NCI-H1105 (cell line): ENCODE data around the gene GULP1.
"Not testable (repeated sequence)": the region's sequence is repeated elsewhere in the genome, so short reads cannot be mapped to it uniquely, and the experiment has no call there.

Source experiments
- DNase-seq: peaks from one replicate; lab custom pipeline; 2025; lab: John Stamatoyannopoulos, UW

GULP1 gene

GRCh38 chr2:188529710-188530109 lies 238.0 kb downstream of the GULP1 start:
- no peak for DNase-seq

- no peak for DNase-seq
These were observed 243.2 kb downstream of the GULP1 start for GRCh38 chr2:188534875-188535274.

GRCh38 chr2:188551671-188552070 lies 260.0 kb downstream of the GULP1 start:
- DNase-seq, result no peak

GRCh38 chr2:188557081-188557480 lies 265.4 kb downstream of the GULP1 start:
- DNase-seq, result no peak

GRCh38 chr2:188559455-188559854 lies 267.8 kb downstream of the GULP1 start:
- DNase-seq, result not testable (repeated sequence)

GRCh38 chr2:188561473-188561979 lies 269.9 kb downstream of the GULP1 start:
- no peak for DNase-seq

- no peak for DNase-seq
These were observed 277.9 kb downstream of the GULP1 start for GRCh38 chr2:188569431-188570165.

- no peak for DNase-seq
These were observed 278.7 kb downstream of the GULP1 start for GRCh38 chr2:188570370-188570769.

GRCh38 chr2:188571543-188572303 lies 280.0 kb downstream of the GULP1 start:
- DNase-seq, result no peak

- no peak for DNase-seq
These were observed 280.9 kb downstream of the GULP1 start for GRCh38 chr2:188572592-188572991.

- no peak for DNase-seq
These were observed 281.8 kb downstream of the GULP1 start for GRCh38 chr2:188573453-188573852.

GRCh38 chr2:188576006-188576405 lies 284.3 kb downstream of the GULP1 start:
- DNase-seq, result no peak

GRCh38 chr2:188576651-188577050 lies 285.0 kb downstream of the GULP1 start:
- DNase-seq, result no peak

- DNase-seq, result no peak
These were observed 285.6 kb downstream of the GULP1 start for GRCh38 chr2:188577231-188577630.

- no peak for DNase-seq
These were observed 289.1 kb downstream of the GULP1 start for GRCh38 chr2:188580738-188581137.

GRCh38 chr2:188582211-188582610 lies 290.5 kb downstream of the GULP1 start:
- DNase-seq, result no peak

- DNase-seq, result no peak
These were observed 296.6 kb downstream of the GULP1 start for GRCh38 chr2:188588235-188588634.

- no peak for DNase-seq
These were observed 304.4 kb downstream of the GULP1 start for GRCh38 chr2:188596054-188596453.

GRCh38 chr2:188598551-188598950 lies 306.9 kb downstream of the GULP1 start:
- no peak for DNase-seq

- no peak for DNase-seq
These were observed 307.5 kb downstream of the GULP1 start for GRCh38 chr2:188599140-188599539.

- no peak for DNase-seq
These were observed 309.0 kb downstream of the GULP1 start for GRCh38 chr2:188600536-188601210.

- DNase-seq, result no peak
These were observed 309.7 kb downstream of the GULP1 start for GRCh38 chr2:188601391-188601790.

- DNase-seq, result no peak
These were observed 310.3 kb downstream of the GULP1 start for GRCh38 chr2:188601927-188602326.
